ENCODE results near the gene COPS2. TPM values are rescaled to one million over a fixed set of nuclear protein-coding genes. Genes with fewer than 3 reads are reported as not detected.
"Not testable (repeated sequence)": the region's sequence is repeated elsewhere in the genome, so short reads cannot be mapped to it uniquely, and the experiment has no call there.

The COPS2 gene
- total RNA-seq, 2 experiments from 2014 or later, result 82.6 to 95.9 TPM

DNA sequence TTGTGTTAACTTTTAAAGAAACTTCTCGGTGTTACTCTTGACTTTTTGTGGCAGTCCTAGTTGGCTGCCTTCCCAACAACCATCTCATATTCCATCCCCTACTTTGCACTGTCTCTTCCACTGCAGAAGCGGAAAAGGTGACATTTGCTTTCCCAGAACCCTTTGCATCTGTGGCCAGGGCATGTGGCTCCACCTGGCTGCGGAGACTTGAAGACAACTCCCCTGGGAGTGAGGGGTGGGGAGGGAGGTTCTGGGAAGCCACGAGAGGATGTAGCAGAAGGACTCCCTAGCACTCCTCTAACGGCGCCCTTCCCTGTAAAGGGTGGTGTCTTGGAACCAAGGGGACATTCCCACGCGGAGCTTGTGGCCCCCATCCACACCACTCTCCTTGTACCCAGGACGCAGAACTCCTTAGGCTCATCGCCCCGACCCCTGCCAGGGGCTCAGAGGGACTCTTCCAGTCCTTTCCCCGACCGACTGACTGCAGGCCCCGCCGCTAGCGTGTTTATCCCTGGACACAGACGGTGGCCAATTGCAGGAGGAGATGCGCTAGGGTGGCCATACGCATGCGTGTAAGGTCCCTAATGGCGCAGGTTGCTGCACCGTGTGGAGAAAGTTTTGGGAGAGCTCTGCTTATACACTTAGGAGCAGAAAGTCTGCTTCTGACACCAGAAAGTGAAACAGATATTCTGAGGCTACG is 75.9 kb downstream of the COPS2 start:
- peaks cover 1% of the 10 kb centered on the region for H3K27me3 Mint-ChIP-seq
- no peak overlapping the region for H3K27ac Mint-ChIP-seq
- no peak overlapping the region for H3K4me3 Mint-ChIP-seq
- H3K9me3 Mint-ChIP-seq (ENCODE audit: low read depth), result no peaks in the 10 kb centered on the region
- no peaks in the 10 kb centered on the region for H3K36me3 Mint-ChIP-seq (ENCODE audit: low read depth)
- DNase-seq (no peak), ATAC-seq (no peak)
- ChIA-PET CTCF (no interaction called here), POLR2A (interaction anchor here (0.6 kb wide), 1 partner anchor 222 kb away, joined by 4 read pairs; no protein-coding TSS in a partner anchor)
- no peaks in the 10 kb centered on the region for H3K4me1 Mint-ChIP-seq
- intact Hi-C loops (cut with DNase I, micrococcal nuclease), result no loop called here

DNA sequence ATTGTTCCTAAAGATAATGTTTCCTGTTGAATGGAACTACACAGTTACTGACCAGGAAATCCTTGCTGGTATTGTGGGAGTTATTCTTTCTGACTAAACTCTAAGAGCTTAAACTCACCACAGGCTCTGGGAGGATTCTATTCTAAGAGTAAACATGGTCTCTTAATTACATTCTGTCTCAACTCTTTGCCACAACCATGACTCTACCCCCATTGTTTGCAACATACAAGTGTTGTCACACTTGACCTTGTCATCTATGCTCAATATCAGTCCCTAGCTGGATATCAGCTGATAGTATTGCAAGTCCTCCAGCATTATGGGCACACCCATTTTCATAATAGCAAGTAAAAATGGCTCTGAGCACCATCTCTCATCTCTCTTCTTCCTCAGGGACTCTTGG is 79.5 kb downstream of the COPS2 start:
- Mint-ChIP-seq H3K4me3 (no peak overlapping the region), H3K27me3 (peaks cover 15% of the 10 kb centered on the region), H3K36me3 (ENCODE audit: low read depth) (no peaks in the 10 kb centered on the region), H3K27ac (no peak overlapping the region), H3K9me3 (ENCODE audit: low read depth) (no peaks in the 10 kb centered on the region), H3K4me1 (no peaks in the 10 kb centered on the region)
- ATAC-seq (no peak), DNase-seq (no peak)
- POLR2A ChIA-PET, result no interaction called here
- intact Hi-C loops (cut with DNase I, micrococcal nuclease), result no loop called here
- CTCF ChIA-PET, result no interaction called here

DNA sequence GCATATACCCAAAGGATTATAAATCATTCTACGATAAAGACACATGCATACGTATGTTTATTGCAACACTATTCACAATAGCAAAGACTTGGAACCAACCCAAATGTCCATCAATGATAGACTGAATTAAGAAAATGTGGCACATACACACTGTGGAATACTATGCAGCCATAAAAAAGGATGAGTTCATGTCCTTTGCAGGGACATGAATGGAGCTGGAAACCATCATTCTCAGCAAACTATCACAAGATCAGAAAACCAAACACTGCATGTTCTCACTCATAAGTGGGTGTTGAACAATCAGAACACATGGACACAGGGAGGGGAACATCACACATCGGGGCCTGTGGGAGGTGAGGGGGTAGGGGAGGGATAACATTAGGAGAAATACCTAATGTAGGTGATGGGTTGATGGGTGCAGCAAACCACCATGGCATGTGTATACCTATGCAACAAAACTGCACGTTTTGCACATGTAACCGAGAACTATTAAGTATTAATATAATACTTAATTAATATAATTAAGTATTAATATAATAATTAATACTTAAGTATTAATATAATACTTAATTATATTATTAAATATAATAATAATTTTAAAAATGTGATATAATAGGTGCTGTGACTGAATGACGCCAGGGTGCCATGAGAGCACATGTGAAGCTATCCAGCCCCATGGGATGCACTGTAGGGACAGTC is 80.7 kb downstream of the COPS2 start:
- intact Hi-C loops (cut with DNase I, micrococcal nuclease); H3K36me3 Mint-ChIP-seq (ENCODE audit: low read depth); H3K27ac Mint-ChIP-seq; H3K9me3 Mint-ChIP-seq (ENCODE audit: low read depth); POLR2A ChIA-PET; H3K4me1 Mint-ChIP-seq; DNase-seq; ATAC-seq; H3K4me3 Mint-ChIP-seq: not testable (repeated sequence)
- peaks cover 20% of the 10 kb centered on the region for H3K27me3 Mint-ChIP-seq
- CTCF ChIA-PET, result interaction anchor here (0.5 kb wide), 1 partner anchor 439 kb away, joined by 4 read pairs; no protein-coding TSS in a partner anchor

Small RNA genes within 50 kb of the gene (microRNA-seq; reads per million reads assigned to microRNA genes)
- gene MIR4716 (ENCODE audit: borderline replicate concordance), result not detected

Other genes starting within 250 kb of the COPS2 start
- gene SHC4, start 191.7 kb downstream of the COPS2 start, total RNA-seq, result 1 to 10 TPM; 1.4 TPM
- gene SECISBP2L, start 109.2 kb downstream of the COPS2 start, total RNA-seq, result 10 to 100 TPM; 22.4 to 36.8 TPM
- gene GALK2, start 14.6 kb upstream of the COPS2 start, total RNA-seq, result 10 to 100 TPM; 19.9 to 27.1 TPM